GM12873 (cell line): ENCODE measurements around the gene AMTN.

Experiments used
- CTCF ChIP-seq: IDR thresholded peaks from 2 replicates; pipeline ENCODE4 v1.5.1; 2012; ENCODE audit warnings: low read depth, mild to moderate bottlenecking, moderate library complexity, low read length, control low read depth; ENCODE audit not compliant: insufficient read depth; ENCODE audit errors: missing control alignments

The AMTN gene

GRCh38 chr4:70508801-70509200 is 9.6 kb upstream of the AMTN start:
- TF ChIP-seq CTCF: no peak

GRCh38 chr4:70511365-70511764 is 7.0 kb upstream of the AMTN start:
- no peak for TF ChIP-seq CTCF

- TF ChIP-seq CTCF: no peak
Measured at GRCh38 chr4:70515367-70516250, 2.8 kb upstream of the AMTN start.

GRCh38 chr4:70518716-70519115 is 347 bp downstream of the AMTN start:
- TF ChIP-seq CTCF: no peak

- no peak for TF ChIP-seq CTCF
Measured at GRCh38 chr4:70522626-70523025, 4.3 kb downstream of the AMTN start.

- TF ChIP-seq CTCF: no peak
Measured at GRCh38 chr4:70530997-70531396, 12.6 kb downstream of the AMTN start.

GRCh38 chr4:70531981-70532380 is 13.6 kb downstream of the AMTN start:
- peak; percentile 43 for TF ChIP-seq CTCF
